IMR-90 (cell line): ENCODE data around the gene SMIM44.

Source experiments
- MAZ ChIP-seq: IDR thresholded peaks from 2 replicates; pipeline ENCODE4 v1.6.1; 2012; ENCODE audit warnings: low read depth, mild to moderate bottlenecking, low read length, improper control_type of control experiment, moderate library complexity, borderline replicate concordance
- POLR2A ChIP-seq: IDR thresholded peaks from 2 replicates; pipeline ENCODE4 v1.6.1; 2012; ENCODE audit warnings: mild to moderate bottlenecking, low read depth, low read length
- RAD21 ChIP-seq: IDR thresholded peaks from 2 replicates; pipeline ENCODE4 v1.6.1; 2012; ENCODE audit warnings: low read length, improper control_type of control experiment
- TF ChIP-seq, protein P1 (sequence below): conservative IDR thresholded peaks from 2 replicates; pipeline ENCODE4 v1.5.1; 2012; ENCODE audit warnings: mild to moderate bottlenecking, low read depth, low read length, improper control_type of control experiment

DNA sequence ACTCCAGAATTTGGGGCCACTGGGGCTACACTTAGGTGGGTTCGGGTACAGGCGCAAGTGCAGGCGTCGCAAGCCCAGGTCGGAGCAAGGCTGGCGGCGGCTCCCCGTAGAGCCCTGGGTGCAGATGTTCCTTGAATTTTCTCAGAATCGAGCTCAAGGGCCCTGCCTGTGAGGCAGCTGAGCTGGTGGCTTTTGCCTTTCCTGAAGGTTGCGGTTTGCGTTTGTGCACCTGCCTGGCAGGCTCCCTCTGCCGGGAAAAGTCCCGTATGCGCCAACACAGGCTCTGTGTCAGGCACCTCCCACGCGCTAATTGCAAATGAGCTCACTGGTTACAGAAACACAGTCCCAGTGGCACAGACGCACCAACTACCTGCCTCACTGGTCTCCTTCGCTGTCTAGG lies 11.3 kb upstream of the SMIM44 start:
- no peak for TF ChIP-seq POLR2A
- TF ChIP-seq RAD21 = no peak
- TF ChIP-seq MAZ = no peak
- TF ChIP-seq, protein P1, sequence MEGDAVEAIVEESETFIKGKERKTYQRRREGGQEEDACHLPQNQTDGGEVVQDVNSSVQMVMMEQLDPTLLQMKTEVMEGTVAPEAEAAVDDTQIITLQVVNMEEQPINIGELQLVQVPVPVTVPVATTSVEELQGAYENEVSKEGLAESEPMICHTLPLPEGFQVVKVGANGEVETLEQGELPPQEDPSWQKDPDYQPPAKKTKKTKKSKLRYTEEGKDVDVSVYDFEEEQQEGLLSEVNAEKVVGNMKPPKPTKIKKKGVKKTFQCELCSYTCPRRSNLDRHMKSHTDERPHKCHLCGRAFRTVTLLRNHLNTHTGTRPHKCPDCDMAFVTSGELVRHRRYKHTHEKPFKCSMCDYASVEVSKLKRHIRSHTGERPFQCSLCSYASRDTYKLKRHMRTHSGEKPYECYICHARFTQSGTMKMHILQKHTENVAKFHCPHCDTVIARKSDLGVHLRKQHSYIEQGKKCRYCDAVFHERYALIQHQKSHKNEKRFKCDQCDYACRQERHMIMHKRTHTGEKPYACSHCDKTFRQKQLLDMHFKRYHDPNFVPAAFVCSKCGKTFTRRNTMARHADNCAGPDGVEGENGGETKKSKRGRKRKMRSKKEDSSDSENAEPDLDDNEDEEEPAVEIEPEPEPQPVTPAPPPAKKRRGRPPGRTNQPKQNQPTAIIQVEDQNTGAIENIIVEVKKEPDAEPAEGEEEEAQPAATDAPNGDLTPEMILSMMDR = no peak
